ENCODE measurements around the gene DIS3L2.
A peak's percentile ranks its signal among the peaks of the same experiment; 100 is the strongest.

The DIS3L2 gene

GRCh38 chr2:232264081-232264480 is 302.6 kb downstream of the DIS3L2 start:
- no peak overlapping the region for H3K4me2 ChIP-seq (ENCODE audit: low read length)
- H3K27me3 ChIP-seq (ENCODE audit: low read depth, low read length) = no peaks in the 10 kb centered on the region
- no peak overlapping the region for H2AFZ ChIP-seq (ENCODE audit: low read depth, low read length)
- no peak overlapping the region for H3K9ac ChIP-seq (ENCODE audit: low read length)
- peaks cover 15% of the 10 kb centered on the region for H3K4me1 ChIP-seq (ENCODE audit: low read length)
- H3K4me3 ChIP-seq (ENCODE audit: low read length) = no peak overlapping the region
- no peaks in the 10 kb centered on the region for H3K9me3 ChIP-seq (ENCODE audit: insufficient read depth, low read length)
- no peaks in the 10 kb centered on the region for H3K36me3 ChIP-seq (replicated peaks; ENCODE audit: low read depth, low read length)
- no peak overlapping the region for H3K27ac ChIP-seq (ENCODE audit: low read length)
- no peaks in the 10 kb centered on the region for H3K79me2 ChIP-seq (ENCODE audit: low read length)
- peaks cover 2% of the 10 kb centered on the region; the same call in 1 of the 2 replicates for H4K20me1 ChIP-seq (ENCODE audit: insufficient read depth, low read length)
- TF ChIP-seq CTCF (IDR thresholded peaks at IDR 0.05; ENCODE audit: low read depth, low read length) (no peak), EZH2phosphoT487 (IDR thresholded peaks at IDR 0.05; ENCODE audit: low read depth) (no peak)

GRCh38 chr2:232265329-232265728 is 303.8 kb downstream of the DIS3L2 start:
- H3K4me3 ChIP-seq (ENCODE audit: low read length) = no peak overlapping the region
- no peak overlapping the region for H2AFZ ChIP-seq (ENCODE audit: low read depth, low read length)
- H3K9ac ChIP-seq (ENCODE audit: low read length) = no peak overlapping the region
- H3K4me1 ChIP-seq (ENCODE audit: low read length) = peaks cover 20% of the 10 kb centered on the region
- peaks cover 3% of the 10 kb centered on the region; the same call in 1 of the 2 replicates for H4K20me1 ChIP-seq (ENCODE audit: insufficient read depth, low read length)
- no peaks in the 10 kb centered on the region for H3K36me3 ChIP-seq (replicated peaks; ENCODE audit: low read depth, low read length)
- TF ChIP-seq EZH2phosphoT487 (IDR thresholded peaks at IDR 0.05; ENCODE audit: low read depth) = no peak
- TF ChIP-seq CTCF (IDR thresholded peaks at IDR 0.05; ENCODE audit: low read depth, low read length) = no peak
- H3K9me3 ChIP-seq (ENCODE audit: insufficient read depth, low read length) = no peaks in the 10 kb centered on the region
- no peaks in the 10 kb centered on the region for H3K79me2 ChIP-seq (ENCODE audit: low read length)
- H3K4me2 ChIP-seq (ENCODE audit: low read length) = no peak overlapping the region
- H3K27me3 ChIP-seq (ENCODE audit: low read depth, low read length) = no peaks in the 10 kb centered on the region
- no peak overlapping the region for H3K27ac ChIP-seq (ENCODE audit: low read length)

GRCh38 chr2:232268636-232269165 is 307.2 kb downstream of the DIS3L2 start:
- no peak overlapping the region for H3K27ac ChIP-seq (ENCODE audit: low read length)
- no peak overlapping the region for H3K4me3 ChIP-seq (ENCODE audit: low read length)
- peaks cover 20% of the 10 kb centered on the region for H3K4me1 ChIP-seq (ENCODE audit: low read length)
- peaks cover 3% of the 10 kb centered on the region; the same call in 1 of the 2 replicates for H4K20me1 ChIP-seq (ENCODE audit: insufficient read depth, low read length)
- no peak overlapping the region for H3K9ac ChIP-seq (ENCODE audit: low read length)
- H3K4me2 ChIP-seq (ENCODE audit: low read length) = peak overlapping the region; percentile 40
- no peaks in the 10 kb centered on the region for H3K36me3 ChIP-seq (replicated peaks; ENCODE audit: low read depth, low read length)
- no peaks in the 10 kb centered on the region for H3K9me3 ChIP-seq (ENCODE audit: insufficient read depth, low read length)
- H3K79me2 ChIP-seq (ENCODE audit: low read length) = no peaks in the 10 kb centered on the region
- no peaks in the 10 kb centered on the region for H3K27me3 ChIP-seq (ENCODE audit: low read depth, low read length)
- no peak overlapping the region for H2AFZ ChIP-seq (ENCODE audit: low read depth, low read length)
- no peak for TF ChIP-seq CTCF (IDR thresholded peaks at IDR 0.05; ENCODE audit: low read depth, low read length)
- no peak for TF ChIP-seq EZH2phosphoT487 (IDR thresholded peaks at IDR 0.05; ENCODE audit: low read depth)

- Histone ChIP-seq H3K4me1 (ENCODE audit: low read length) (peaks cover 20% of the 10 kb centered on the region), H3K9me3 (ENCODE audit: insufficient read depth, low read length) (no peaks in the 10 kb centered on the region), H4K20me1 (ENCODE audit: insufficient read depth, low read length) (peaks cover 3% of the 10 kb centered on the region; the same call in 1 of the 2 replicates), H3K9ac (ENCODE audit: low read length) (no peak overlapping the region), H3K4me2 (ENCODE audit: low read length) (no peak overlapping the region), H3K27me3 (ENCODE audit: low read depth, low read length) (no peaks in the 10 kb centered on the region), H3K27ac (ENCODE audit: low read length) (no peak overlapping the region), H3K79me2 (ENCODE audit: low read length) (no peaks in the 10 kb centered on the region), H2AFZ (ENCODE audit: low read depth, low read length) (no peak overlapping the region), H3K4me3 (ENCODE audit: low read length) (no peak overlapping the region), H3K36me3 (replicated peaks; ENCODE audit: low read depth, low read length) (no peaks in the 10 kb centered on the region)
- TF ChIP-seq EZH2phosphoT487 (IDR thresholded peaks at IDR 0.05; ENCODE audit: low read depth) = no peak
- no peak for TF ChIP-seq CTCF (IDR thresholded peaks at IDR 0.05; ENCODE audit: low read depth, low read length)
Measured at GRCh38 chr2:232269867-232270266, 308.4 kb downstream of the DIS3L2 start.

All from OCI-LY3 (cell line).